H9 (cell line): Measurements from ENCODE around the gene LRMDA. TPM values are rescaled to one million over a fixed set of nuclear protein-coding genes. Genes with fewer than 3 reads are reported as not detected.

ENCODE experiments used
- DNase-seq: peaks from one replicate; pipeline ENCODE4 v3.0.0-alpha.2; 2017
- H2AFZ ChIP-seq: one replicate; pipeline ENCODE4 v1.6.1; 2013; ENCODE audit warnings: mild to moderate bottlenecking, low read length, control low read depth, moderate library complexity
- H2AK5ac ChIP-seq: 2 replicates; pipeline ENCODE4 v1.6.1; 2013; ENCODE audit warnings: low read length, control low read depth, mixed read lengths; ENCODE audit not compliant: insufficient read length
- H2BK120ac ChIP-seq: one replicate; pipeline ENCODE4 v1.6.1; 2013; ENCODE audit warnings: low read depth, mild to moderate bottlenecking, low read length, control low read depth, inconsistent platforms; ENCODE audit not compliant: poor library complexity, severe bottlenecking
- H2BK12ac ChIP-seq: 2 replicates; pipeline ENCODE4 v1.6.1; 2013; ENCODE audit warnings: low read length, control low read depth, mixed read lengths, low read depth; ENCODE audit not compliant: insufficient read length
- H2BK15ac ChIP-seq: 2 replicates; pipeline ENCODE4 v1.6.1; 2013; ENCODE audit warnings: low read depth, low read length, control low read depth
- H2BK20ac ChIP-seq: one replicate; pipeline ENCODE4 v1.6.1; 2013; ENCODE audit warnings: low read depth, mild to moderate bottlenecking, low read length, control low read depth, inconsistent platforms; ENCODE audit not compliant: poor library complexity, severe bottlenecking
- H2BK5ac ChIP-seq: 2 replicates; pipeline ENCODE4 v1.6.1; 2013; ENCODE audit warnings: low read length, control low read depth, mixed read lengths; ENCODE audit not compliant: insufficient read length
- H3K14ac ChIP-seq: 2 replicates; pipeline ENCODE4 v1.6.1; 2013; ENCODE audit warnings: low read length, control low read depth; ENCODE audit not compliant: insufficient read depth
- H3K18ac ChIP-seq: 2 replicates; pipeline ENCODE4 v1.6.1; 2013; ENCODE audit warnings: low read depth, mild to moderate bottlenecking, mixed read lengths, low read length, control low read depth; ENCODE audit not compliant: insufficient read length
- H3K23ac ChIP-seq: 2 replicates; pipeline ENCODE4 v1.6.1; 2013; ENCODE audit warnings: low read length, control low read depth, mixed read lengths, low read depth; ENCODE audit not compliant: insufficient read length
- H3K23me2 ChIP-seq: 2 replicates; pipeline ENCODE4 v1.6.1; 2013; ENCODE audit warnings: low read depth, mild to moderate bottlenecking, mixed read lengths, low read length, control low read depth; ENCODE audit not compliant: insufficient read length, poor library complexity, severe bottlenecking
- H3K27ac ChIP-seq: 2 replicates; pipeline ENCODE4 v1.5.1; 2013; ENCODE audit warnings: low read length, control low read depth, mixed read lengths, low read depth; ENCODE audit not compliant: insufficient read length
- H3K27me3 ChIP-seq: 2 replicates; pipeline ENCODE4 v1.6.1; 2013; ENCODE audit warnings: low read length, control low read depth, inconsistent platforms; ENCODE audit not compliant: insufficient read depth
- H3K4ac ChIP-seq: 2 replicates; pipeline ENCODE4 v1.6.1; 2013; ENCODE audit warnings: low read depth, mild to moderate bottlenecking, control low read depth, inconsistent platforms, low read length, moderate library complexity
- H3K4me1 ChIP-seq: 2 replicates; pipeline ENCODE4 v1.6.1; 2013; ENCODE audit warnings: low read length, control low read depth, inconsistent platforms; ENCODE audit not compliant: insufficient read depth
- H3K4me2 ChIP-seq: 2 replicates; pipeline ENCODE4 v1.6.1; 2013; ENCODE audit warnings: low read length, control low read depth, mixed read lengths; ENCODE audit not compliant: insufficient read length, insufficient read depth
- H3K56ac ChIP-seq: 2 replicates; pipeline ENCODE4 v1.6.1; 2013; ENCODE audit warnings: low read depth, mild to moderate bottlenecking, mixed read lengths, low read length, control low read depth; ENCODE audit not compliant: insufficient read length
- H3K79me1 ChIP-seq: 2 replicates; pipeline ENCODE4 v1.6.1; 2013; ENCODE audit warnings: low read depth, mild to moderate bottlenecking, moderate library complexity, low read length, control low read depth, inconsistent platforms; ENCODE audit not compliant: insufficient read depth, poor library complexity, severe bottlenecking
- H3K79me2 ChIP-seq: 2 replicates; pipeline ENCODE4 v1.6.1; 2013; ENCODE audit warnings: low read length, control low read depth, inconsistent platforms; ENCODE audit not compliant: insufficient read depth
- H3K9ac ChIP-seq: 2 replicates; pipeline ENCODE4 v1.6.1; 2013; ENCODE audit warnings: low read length, control low read depth, mixed read lengths; ENCODE audit not compliant: insufficient read length; ENCODE audit errors: extremely low read depth
- H3K9me3 ChIP-seq: one replicate; pipeline ENCODE4 v1.6.1; 2013; ENCODE audit warnings: low read depth, low read length, inconsistent platforms; ENCODE audit not compliant: control insufficient read depth
- H3T11ph ChIP-seq: one replicate; pipeline ENCODE4 v1.6.1; 2013; ENCODE audit warnings: mild to moderate bottlenecking, low read length, control low read depth, inconsistent platforms
- H4K20me1 ChIP-seq: one replicate; pipeline ENCODE4 v1.6.1; 2013; ENCODE audit not compliant: control insufficient read depth, insufficient read length, insufficient read depth
- H4K5ac ChIP-seq: 2 replicates; pipeline ENCODE4 v1.6.1; 2013; ENCODE audit warnings: low read depth, mild to moderate bottlenecking, mixed read lengths, low read length, control low read depth; ENCODE audit not compliant: insufficient read length
- H4K8ac ChIP-seq: replicated peaks from 2 replicates; pipeline ENCODE4 v1.6.1; 2013; ENCODE audit warnings: low read length, control low read depth, mixed read lengths, low read depth; ENCODE audit not compliant: insufficient read length
- H4K91ac ChIP-seq: 2 replicates; pipeline ENCODE4 v1.6.1; 2013; ENCODE audit warnings: low read depth, mild to moderate bottlenecking, moderate library complexity, mixed read lengths, low read length, control low read depth; ENCODE audit not compliant: insufficient read length
- H3K27ac Mint-ChIP-seq, 3 experiments: 2 replicates in 2 of 3; 3 replicates in 1 of 3; pipeline ENCODE4 v1.8.0; 2020 to 2021; ENCODE audit warnings: mixed read lengths in 3 of 3, mild to moderate bottlenecking in 1 of 3, moderate library complexity in 1 of 3
- H3K27me3 Mint-ChIP-seq: 2 replicates; pipeline ENCODE4 v1.8.0; 2021; ENCODE audit warnings: low read depth, mild to moderate bottlenecking, moderate library complexity, mixed read lengths
- H3K36me3 Mint-ChIP-seq, 3 experiments: 2 replicates in 2 of 3; 3 replicates in 1 of 3; pipeline ENCODE4 v1.8.0; 2020 to 2021; ENCODE audit warnings: low read depth in 3 of 3, mixed read lengths in 3 of 3; ENCODE audit not compliant: insufficient read depth in 1 of 3
- H3K4me1 Mint-ChIP-seq, 2 experiments: 2 replicates each; pipeline ENCODE4 v1.8.0; 2020; ENCODE audit warnings: mixed read lengths in 2 of 2
- H3K4me3 Mint-ChIP-seq, 2 experiments: 2 replicates in 1 of 2; 3 replicates in 1 of 2; pipeline ENCODE4 v1.8.0; 2020 to 2021; ENCODE audit warnings: mild to moderate bottlenecking in 2 of 2, mixed read lengths in 2 of 2, moderate library complexity in 1 of 2
- H3K9me3 Mint-ChIP-seq, 2 experiments: 2 replicates in 1 of 2; 3 replicates in 1 of 2; pipeline ENCODE4 v1.8.0; 2020; ENCODE audit warnings: mild to moderate bottlenecking in 2 of 2, mixed read lengths in 2 of 2, moderate library complexity in 1 of 2
- CTCF ChIP-seq: fragments of 200-600 bp; sonication (generic); conservative IDR thresholded peaks from 3 replicates; pipeline ENCODE4 v1.8.0; 2021; ENCODE audit warnings: antibody characterized with exemption, mild to moderate bottlenecking
- total RNA-seq: library from RNA; stranded (reverse); gene quantifications from 2 replicates; pipeline ENCODE4 v1.2.1, GENCODE V29; 2021

The LRMDA gene
- total RNA-seq, 1 experiment from 2014 or later: 1.8 TPM

DNA sequence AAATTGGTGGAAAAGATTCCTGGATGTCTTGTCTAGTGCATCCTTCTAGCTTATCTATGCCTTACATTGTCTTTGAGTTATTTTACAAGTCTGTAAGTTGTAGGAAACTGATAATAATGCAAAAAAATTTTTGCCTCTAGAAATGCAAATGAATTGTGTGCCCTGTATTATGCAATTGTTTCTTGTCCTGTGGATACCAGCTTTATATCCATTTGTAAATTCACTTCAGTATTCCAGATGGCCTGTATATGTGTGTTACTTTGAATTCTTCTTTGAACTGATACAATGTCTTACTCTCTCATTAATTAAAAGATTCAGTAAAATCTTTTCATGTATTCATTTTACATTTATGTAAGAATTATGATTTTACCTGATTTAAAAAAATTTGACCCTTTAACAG is 234.3 kb downstream of the LRMDA start:
- Histone ChIP-seq H4K8ac (no peak overlapping the region), H3K79me1 (no peaks in the 10 kb centered on the region), H2BK15ac (no peak overlapping the region), H3T11ph (no peak overlapping the region), H3K14ac (no peak overlapping the region), H3K4ac (no peak overlapping the region), H4K91ac (no peak overlapping the region), H2AFZ (no peak overlapping the region), H3K27me3 (no peaks in the 10 kb centered on the region), H3K4me1 (no peaks in the 10 kb centered on the region), H3K23ac (no peak overlapping the region), H3K18ac (no peak overlapping the region), H2BK120ac (no peak overlapping the region), H3K79me2 (no peaks in the 10 kb centered on the region), H3K56ac (no peak overlapping the region), H3K23me2 (no peaks in the 10 kb centered on the region), H4K5ac (no peak overlapping the region), H3K27ac (no peak overlapping the region), H4K20me1 (no peaks in the 10 kb centered on the region), H2AK5ac (no peak overlapping the region), H3K9me3 (peaks cover 25% of the 10 kb centered on the region), H2BK5ac (no peak overlapping the region), H2BK20ac (no peak overlapping the region), H3K4me2 (no peak overlapping the region), H2BK12ac (no peak overlapping the region), H3K9ac (no peak overlapping the region)
- Mint-ChIP-seq H3K27ac (no peak overlapping the region), H3K4me1 (no peaks in the 10 kb centered on the region), H3K9me3 (peaks cover 7 to 9% of the 10 kb centered on the region in 2 experiments; a peak in 4 of 5 replicates), H3K27me3 (peaks cover 9% of the 10 kb centered on the region), H3K4me3 (no peak overlapping the region), H3K36me3 (peaks cover 1 to 7% (median 2%) of the 10 kb centered on the region in 3 experiments; a peak in 5 of 7 replicates)
- TF ChIP-seq CTCF: no peak
- DNase-seq: no peak
